ENCODE measurements around the gene TFDP1.
"Not testable (repeated sequence)": the region's sequence is repeated elsewhere in the genome, so short reads cannot be mapped to it uniquely, and the experiment has no call there.

TFDP1 gene

GRCh38 chr13:113550453-113550852 is 34.1 kb upstream of the TFDP1 start:
- in situ Hi-C loops (cut with MboI; ENCODE audit: low sequenced_read_pairs): no loop called here

- in situ Hi-C loops (cut with MboI; ENCODE audit: low sequenced_read_pairs): no loop called here
Observed at GRCh38 chr13:113551081-113552000, 33.2 kb upstream of the TFDP1 start.

- in situ Hi-C loops (cut with MboI; ENCODE audit: low sequenced_read_pairs): no loop called here
Observed at GRCh38 chr13:113552079-113552478, 32.5 kb upstream of the TFDP1 start.

GRCh38 chr13:113552786-113553434 is 31.6 kb upstream of the TFDP1 start:
- in situ Hi-C loops (cut with MboI; ENCODE audit: low sequenced_read_pairs): no loop called here

GRCh38 chr13:113553511-113554332 is 30.8 kb upstream of the TFDP1 start:
- in situ Hi-C loops (cut with MboI; ENCODE audit: low sequenced_read_pairs): no loop called here

- in situ Hi-C loops (cut with MboI; ENCODE audit: low sequenced_read_pairs): no loop called here
Observed at GRCh38 chr13:113554333-113554700, 30.2 kb upstream of the TFDP1 start.

GRCh38 chr13:113555141-113555540 is 29.4 kb upstream of the TFDP1 start:
- in situ Hi-C loops (cut with MboI; ENCODE audit: low sequenced_read_pairs): no loop called here

- in situ Hi-C loops (cut with MboI; ENCODE audit: low sequenced_read_pairs): no loop called here
Observed at GRCh38 chr13:113557013-113557412, 27.5 kb upstream of the TFDP1 start.

GRCh38 chr13:113558461-113558860 is 26.1 kb upstream of the TFDP1 start:
- in situ Hi-C loops (cut with MboI; ENCODE audit: low sequenced_read_pairs): no loop called here

GRCh38 chr13:113559061-113559460 is 25.5 kb upstream of the TFDP1 start:
- in situ Hi-C loops (cut with MboI; ENCODE audit: low sequenced_read_pairs): no loop called here

- in situ Hi-C loops (cut with MboI; ENCODE audit: low sequenced_read_pairs): no loop called here
Observed at GRCh38 chr13:113559901-113560644, 24.5 kb upstream of the TFDP1 start.

GRCh38 chr13:113560645-113561416 is 23.7 kb upstream of the TFDP1 start:
- in situ Hi-C loops (cut with MboI; ENCODE audit: low sequenced_read_pairs): no loop called here

GRCh38 chr13:113561417-113562084 is 23.0 kb upstream of the TFDP1 start:
- in situ Hi-C loops (cut with MboI; ENCODE audit: low sequenced_read_pairs): no loop called here

GRCh38 chr13:113562085-113562749 is 22.3 kb upstream of the TFDP1 start:
- in situ Hi-C loops (cut with MboI; ENCODE audit: low sequenced_read_pairs): no loop called here

GRCh38 chr13:113562844-113563243 is 21.7 kb upstream of the TFDP1 start:
- in situ Hi-C loops (cut with MboI; ENCODE audit: low sequenced_read_pairs): no loop called here

- in situ Hi-C loops (cut with MboI; ENCODE audit: low sequenced_read_pairs): not testable (repeated sequence)
Observed at GRCh38 chr13:113563511-113563910, 21.0 kb upstream of the TFDP1 start.

GRCh38 chr13:113564331-113565023 is 20.1 kb upstream of the TFDP1 start:
- in situ Hi-C loops (cut with MboI; ENCODE audit: low sequenced_read_pairs): no loop called here

- in situ Hi-C loops (cut with MboI; ENCODE audit: low sequenced_read_pairs): no loop called here
Observed at GRCh38 chr13:113565526-113566226, 18.9 kb upstream of the TFDP1 start.

Measured in HL-60/S4 treated with phorbol 12-myristate 13-acetate at 8.2 ng/mL for 4 days and 3 days (cell line).